HepG2 (cell line): Measurements from ENCODE around the gene AHCYL2. TPM values are rescaled to one million over a fixed set of nuclear protein-coding genes. Genes with fewer than 3 reads are reported as not detected.

Experiments
- AGO2 ChIP-seq: fragments of 200-400 bp; formaldehyde crosslinking; optimal IDR thresholded peaks from 2 replicates; pipeline ENCODE3; 2017; ENCODE audit warnings: mild to moderate bottlenecking, low read depth, low read length, moderate library complexity
- ARNTL ChIP-seq: sonication (generic); formaldehyde crosslinking; IDR thresholded peaks from 2 replicates; pipeline ENCODE4 v1.4.0; 2020; ENCODE audit warnings: mild to moderate bottlenecking, missing genetic modification reagents
- HMG20B ChIP-seq: conservative IDR thresholded peaks from 2 replicates; pipeline ENCODE4 v1.6.1; 2016; ENCODE audit warnings: missing genetic modification reagents, missing compliant biosample characterization
- ISX ChIP-seq: sonication (generic); formaldehyde crosslinking; conservative IDR thresholded peaks from 2 replicates; pipeline ENCODE4 v1.5.0; 2020; ENCODE audit warnings: missing genetic modification reagents
- JDP2 ChIP-seq: sonication (generic); formaldehyde crosslinking; IDR thresholded peaks from 2 replicates; pipeline ENCODE4 v1.8.1; 2022; ENCODE audit warnings: missing genetic modification reagents, borderline replicate concordance
- KDM5B ChIP-seq: sonication (generic); formaldehyde crosslinking; IDR thresholded peaks from 2 replicates; pipeline ENCODE4 v1.4.0; 2020; ENCODE audit warnings: missing genetic modification reagents, mild to moderate bottlenecking, borderline replicate concordance
- KLF12 ChIP-seq: sonication (generic); formaldehyde crosslinking; IDR thresholded peaks from 2 replicates; pipeline ENCODE4 v1.4.0; 2020; ENCODE audit warnings: missing genetic modification reagents, borderline replicate concordance
- MEIS2 ChIP-seq: sonication (generic); formaldehyde crosslinking; IDR thresholded peaks from 2 replicates; pipeline ENCODE4 v1.9.0; 2021; ENCODE audit warnings: mild to moderate bottlenecking, missing genetic modification reagents
- NFE2 ChIP-seq: sonication (generic); formaldehyde crosslinking; IDR thresholded peaks from 2 replicates; pipeline ENCODE4 v1.4.0; 2020; ENCODE audit warnings: missing genetic modification reagents
- PBX3 ChIP-seq: sonication (generic); formaldehyde crosslinking; IDR thresholded peaks from 2 replicates; pipeline ENCODE4 v1.8.1; 2023; ENCODE audit warnings: missing genetic modification reagents, inconsistent platforms, borderline replicate concordance
- PLSCR1 ChIP-seq: sonication (generic); formaldehyde crosslinking; IDR thresholded peaks from 2 replicates; pipeline ENCODE4 v1.5.0; 2020; ENCODE audit warnings: missing genetic modification reagents, mild to moderate bottlenecking, borderline replicate concordance
- SIX4 ChIP-seq: sonication (generic); formaldehyde crosslinking; IDR thresholded peaks from 2 replicates; pipeline ENCODE4 v1.4.0; 2020; ENCODE audit warnings: missing genetic modification reagents
- SMYD3 ChIP-seq: sonication (generic); formaldehyde crosslinking; IDR thresholded peaks from 2 replicates; pipeline ENCODE4 v1.8.1; 2023; ENCODE audit warnings: mild to moderate bottlenecking, missing genetic modification reagents
- SRSF4 ChIP-seq: fragments of 200-400 bp; formaldehyde crosslinking; IDR thresholded peaks from one replicate; pipeline ENCODE4 v1.6.1; 2018; ENCODE audit warnings: mild to moderate bottlenecking, low read depth, low read length, moderate library complexity; ENCODE audit not compliant: poor library complexity, severe bottlenecking
- ZFY ChIP-seq: sonication (generic); formaldehyde crosslinking; IDR thresholded peaks from 2 replicates; pipeline ENCODE4 v1.4.0; 2020; ENCODE audit warnings: missing genetic modification reagents
- ZFYVE20 ChIP-seq: sonication (generic); formaldehyde crosslinking; IDR thresholded peaks from 2 replicates; pipeline ENCODE4 v1.8.0; 2023; ENCODE audit warnings: low read depth, mild to moderate bottlenecking, moderate library complexity, missing genetic modification reagents, borderline replicate concordance
- ZNF276 ChIP-seq: sonication (generic); formaldehyde crosslinking; IDR thresholded peaks from 2 replicates; pipeline ENCODE4 v1.4.0; 2020; ENCODE audit warnings: mild to moderate bottlenecking, low read depth, missing genetic modification reagents
- ZNF350 ChIP-seq: sonication (generic); formaldehyde crosslinking; IDR thresholded peaks from 2 replicates; pipeline ENCODE4 v1.4.0; 2020; ENCODE audit warnings: mild to moderate bottlenecking, low read depth, missing genetic modification reagents, borderline replicate concordance
- ZSCAN5A ChIP-seq: sonication (generic); formaldehyde crosslinking; IDR thresholded peaks from 2 replicates; pipeline ENCODE4 v1.8.0; 2022; ENCODE audit warnings: mild to moderate bottlenecking, missing genetic modification reagents, borderline replicate concordance
- ZXDC ChIP-seq: sonication (generic); formaldehyde crosslinking; IDR thresholded peaks from 2 replicates; pipeline ENCODE4 v1.5.0; 2020; ENCODE audit warnings: mild to moderate bottlenecking, missing genetic modification reagents
- polyA plus RNA-seq, 8 experiments: library from polyadenylated mRNA; depleted of rRNA in 3 of 8; stranded (reverse) in 7 of 8; unstranded in 1 of 8; fragments of >200 nt; fragmentation: Illumina TruSeq in 4 of 8; extraction: Trizol in 4 of 8; gene quantifications; 2 replicates each; pipeline versions ENCODE4 v1.2.1 to v1.2.3, GENCODE V29; 2011 to 2016; ENCODE audit warnings: low read depth in 4 of 8, missing spikeins in 1 of 8, mixed read lengths in 1 of 8; ENCODE audit not compliant: insufficient read depth in 1 of 8
- total RNA-seq, 5 experiments: library from RNA; depleted of rRNA; stranded (reverse); fragments of >200 nt; fragmentation: Illumina TruSeq; extraction: Trizol; gene quantifications; 2 replicates each; pipeline ENCODE4 v1.2.3, GENCODE V29; 2016; ENCODE audit warnings: low read depth in 1 of 5

The AHCYL2 gene
- total and polyA plus RNA-seq, 2 of the 13 experiments (the other 11 are each of a cell fraction or from before 2014, with no cell fraction given) = 9.5 to 14.7 TPM

- TF ChIP-seq ZNF350 (CRISPR knock-in tag) (no peak), SIX4 (CRISPR knock-in tag) (no peak), ZSCAN5A (CRISPR knock-in tag) (no peak), ISX (no peak), PBX3 (CRISPR knock-in tag) (no peak), ARNTL (CRISPR knock-in tag) (0 out of 2 replicates have a peak, but pooled peaks have one; percentile 24), ZFY (CRISPR knock-in tag) (peak; percentile 49; the same call in 1 of the 2 replicates), AGO2 (peak; percentile 25), JDP2 (CRISPR knock-in tag) (no peak), HMG20B (CRISPR knock-in tag) (no peak), SMYD3 (CRISPR knock-in tag) (no peak), PLSCR1 (CRISPR knock-in tag) (no peak), NFE2 (CRISPR knock-in tag) (no peak), KLF12 (CRISPR knock-in tag) (no peak), SRSF4 (no peak), KDM5B (0 out of 2 replicates have a peak, but pooled peaks have one; percentile 8), ZXDC (CRISPR knock-in tag) (no peak), MEIS2 (CRISPR knock-in tag) (no peak), ZFYVE20 (CRISPR knock-in tag) (0 out of 2 replicates have a peak, but pooled peaks have one; percentile 2), ZNF276 (CRISPR knock-in tag) (no peak)
Observed at GRCh38 chr7:129225206-129225930, 538 bp downstream of the AHCYL2 start (continued).
